Nucleus accumbens (tissue), 56 donors: ENCODE measurements around the gene TECPR1.

Experiments used
- DNase-seq, 56 donors: peaks; one replicate each; lab custom pipeline; 2025; lab: John Stamatoyannopoulos, UW

The TECPR1 gene

DNA sequence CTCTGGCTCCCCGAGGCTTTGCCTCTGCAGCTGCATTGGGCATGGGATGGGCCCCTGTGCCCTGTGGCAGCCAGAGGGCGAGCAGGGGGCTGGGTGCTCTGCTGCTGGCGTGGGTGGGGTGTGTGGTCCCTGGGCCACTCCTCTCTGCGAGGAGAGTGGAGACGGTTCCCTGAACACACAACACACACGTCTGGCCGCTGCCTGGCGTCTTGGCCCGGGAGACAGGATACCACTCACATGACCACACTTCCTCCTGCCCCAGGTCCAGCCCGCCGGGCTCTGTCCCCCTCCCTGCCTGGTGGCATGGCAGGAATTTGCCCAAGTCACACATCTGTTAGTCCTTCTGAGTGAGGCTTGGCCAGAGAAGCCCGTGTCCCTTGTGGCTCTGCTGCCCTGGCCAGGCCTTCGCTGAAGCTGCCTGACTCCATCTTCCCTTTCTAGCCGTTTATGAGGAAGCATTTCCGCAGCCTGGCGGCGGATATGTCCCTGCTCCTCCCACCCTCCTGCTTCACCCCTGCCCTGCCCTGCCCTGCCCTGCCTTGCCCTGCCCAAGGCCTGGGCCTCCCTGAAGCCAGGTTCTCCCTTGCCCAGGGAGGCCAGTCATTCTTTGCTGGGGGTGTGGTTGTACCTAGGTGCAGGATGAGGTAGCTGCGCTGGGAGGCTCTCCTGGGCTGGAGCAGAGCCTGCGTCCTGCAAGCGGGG, 32.5 kb upstream of the TECPR1 start:
- peak in 14 of 56 donors; percentile 9 to 46 (median 22) for DNase-seq

- DNase-seq, result no peak
Observed at GRCh38 chr7:98283887-98284222, 31.8 kb upstream of the TECPR1 start.

DNA sequence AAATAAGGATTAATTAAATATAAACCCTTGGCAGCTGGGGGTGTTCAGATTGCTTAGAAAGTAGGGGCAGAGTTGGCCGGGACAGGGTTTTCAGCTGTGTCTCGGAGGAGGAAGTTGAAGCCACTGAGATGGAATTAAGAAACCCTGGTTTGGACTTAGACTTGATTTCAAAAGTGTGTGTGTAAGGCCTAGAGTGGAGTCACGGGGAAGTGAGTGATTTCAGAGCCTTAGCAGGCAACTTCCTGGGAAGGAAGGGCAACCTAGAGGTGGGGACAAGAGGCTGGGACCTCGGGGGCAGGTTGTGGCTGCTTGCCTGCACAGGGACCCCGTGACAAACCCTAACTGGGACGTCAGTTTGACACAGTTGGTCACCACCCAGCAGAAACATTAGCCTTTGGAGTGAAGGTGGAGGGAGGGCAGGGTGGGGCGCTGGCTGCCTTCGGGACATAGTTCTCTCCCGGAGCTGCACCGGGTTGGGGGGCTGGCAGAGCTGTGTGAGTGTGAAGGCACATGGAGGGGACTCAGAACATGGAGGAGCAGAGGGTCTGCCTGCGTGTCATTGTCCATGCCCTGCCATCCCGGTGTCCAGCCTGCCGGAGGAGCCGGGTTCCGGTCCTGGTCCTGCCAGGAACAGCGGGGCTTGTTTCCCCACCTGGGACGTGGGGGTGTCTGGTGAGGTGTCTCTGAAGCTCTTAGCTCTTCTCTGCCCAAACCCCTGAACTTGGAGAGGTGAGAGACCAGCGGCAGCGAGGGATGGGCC, 31.3 kb upstream of the TECPR1 start:
- peak in 4 of 56 donors; percentile 8 to 15 (median 13) for DNase-seq

DNA sequence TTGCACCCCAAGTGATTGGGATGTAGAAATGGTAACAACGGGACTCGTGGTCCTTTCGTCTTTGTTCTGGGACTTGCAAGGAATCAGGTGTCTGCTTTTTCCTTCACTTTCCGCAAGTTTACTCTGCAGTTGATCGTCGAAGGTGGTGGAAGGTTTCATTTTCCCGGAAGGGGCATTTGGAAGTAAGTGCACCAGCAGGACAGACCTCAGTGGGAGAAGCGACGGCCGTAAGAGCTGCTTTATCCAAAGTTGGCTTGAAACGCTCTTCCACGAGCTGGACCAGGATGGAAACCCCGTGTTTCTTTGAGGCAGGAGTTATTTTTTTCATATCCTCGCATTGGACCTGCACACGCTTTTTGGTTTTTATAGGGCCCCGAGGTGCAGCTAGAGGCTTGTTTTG, 30.7 kb upstream of the TECPR1 start:
- DNase-seq, result peak in 1 of 56 donors; percentile 7

DNA sequence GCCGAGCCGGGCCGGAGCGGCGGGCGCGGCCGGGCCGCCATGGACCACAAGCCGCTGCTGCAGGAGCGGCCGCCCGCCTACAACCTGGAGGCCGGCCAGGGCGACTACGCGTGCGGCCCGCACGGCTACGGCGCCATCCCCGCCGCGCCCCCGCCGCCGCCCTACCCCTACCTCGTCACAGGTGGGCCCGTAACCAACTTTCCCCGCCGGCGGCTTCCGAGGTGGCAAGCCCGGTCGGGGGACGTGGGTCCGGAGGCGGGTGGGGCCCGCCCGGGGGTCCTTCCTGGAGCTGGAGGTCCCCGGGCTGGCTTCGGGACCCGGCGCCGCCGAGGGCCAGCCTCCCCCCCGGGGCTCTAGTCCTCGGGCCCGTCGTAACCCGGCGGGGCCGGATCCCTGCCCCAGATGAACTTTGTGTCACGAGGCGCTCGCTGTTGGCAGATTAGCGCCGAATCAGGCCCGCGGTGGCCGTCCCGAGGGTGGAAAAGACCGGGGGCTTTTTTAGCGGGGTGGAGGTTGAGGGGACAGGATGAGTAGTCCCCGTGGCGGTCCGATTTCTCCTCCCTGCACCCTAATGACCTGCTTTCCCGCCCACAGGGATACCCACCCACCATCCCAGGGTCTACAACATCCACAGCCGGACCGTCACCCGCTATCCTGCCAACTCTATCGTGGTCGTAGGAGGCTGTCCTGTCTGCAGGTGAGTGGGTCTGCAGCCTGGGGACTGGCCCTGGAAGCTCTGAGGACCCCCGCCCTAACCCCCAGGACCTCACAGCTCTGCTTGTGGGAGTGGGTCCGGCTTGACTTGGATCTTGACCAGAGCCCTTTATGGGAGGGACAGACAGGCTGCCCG, 29.9 kb upstream of the TECPR1 start:
- peak in 23 of 56 donors; percentile 21 to 68 (median 49) for DNase-seq

- DNase-seq, result peak; percentile 18 to 93 (median 87)
Observed at GRCh38 chr7:98280791-98281756, 29.0 kb upstream of the TECPR1 start, which contains the start of gene BRI3. Gene BRI3, plus strand, starts transcription at chr7:98281686. Its CDS starts 110 bp downstream, at chr7:98281796.

DNA sequence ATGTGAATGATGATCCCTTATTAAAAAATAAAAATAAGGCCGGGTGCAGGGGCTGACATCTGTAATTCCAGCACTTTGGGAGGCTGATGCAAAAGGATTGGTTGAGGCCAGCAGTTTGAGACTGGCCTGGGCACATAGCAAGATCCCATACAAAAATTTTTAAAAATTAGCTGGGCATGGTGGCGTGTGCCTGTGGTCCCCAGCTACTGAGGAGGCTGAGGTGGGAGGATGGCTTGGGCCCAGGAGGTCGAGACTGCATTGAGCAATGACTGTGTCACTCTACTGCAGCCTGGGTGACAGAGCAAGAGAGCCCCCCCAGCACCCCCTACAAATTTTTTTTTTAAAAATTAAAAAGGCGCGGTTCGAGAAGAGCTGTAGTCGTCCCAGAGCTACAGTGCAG, 28.3 kb upstream of the TECPR1 start:
- no peak for DNase-seq

- no peak for DNase-seq
Observed at GRCh38 chr7:98278936-98279335, 26.9 kb upstream of the TECPR1 start.

GRCh38 chr7:98278408-98278807, 26.4 kb upstream of the TECPR1 start:
- DNase-seq, result no peak

- DNase-seq, result no peak
Observed at GRCh38 chr7:98276241-98276761, 24.3 kb upstream of the TECPR1 start.

DNA sequence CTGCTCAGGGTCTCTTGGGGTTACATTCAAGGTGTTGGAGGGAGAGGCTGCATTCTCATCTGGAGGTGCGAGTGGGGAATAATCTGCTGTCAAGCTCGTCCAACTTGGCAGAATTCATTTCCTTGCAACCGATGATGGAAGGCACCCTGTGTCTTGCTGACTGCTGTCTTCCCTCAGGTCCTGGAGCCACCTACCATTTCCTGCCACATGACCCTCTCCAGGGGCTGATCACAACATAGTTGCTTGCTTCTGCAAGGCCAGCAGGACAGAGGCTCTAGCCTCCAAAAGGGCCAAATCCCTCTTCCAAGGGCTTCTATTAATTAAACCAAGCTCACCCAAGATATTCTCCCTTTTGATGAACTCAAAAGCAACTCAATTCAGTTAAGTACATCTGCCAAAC, 15.3 kb upstream of the TECPR1 start:
- no peak for DNase-seq

- no peak for DNase-seq
Observed at GRCh38 chr7:98266840-98267239, 14.8 kb upstream of the TECPR1 start.

DNA sequence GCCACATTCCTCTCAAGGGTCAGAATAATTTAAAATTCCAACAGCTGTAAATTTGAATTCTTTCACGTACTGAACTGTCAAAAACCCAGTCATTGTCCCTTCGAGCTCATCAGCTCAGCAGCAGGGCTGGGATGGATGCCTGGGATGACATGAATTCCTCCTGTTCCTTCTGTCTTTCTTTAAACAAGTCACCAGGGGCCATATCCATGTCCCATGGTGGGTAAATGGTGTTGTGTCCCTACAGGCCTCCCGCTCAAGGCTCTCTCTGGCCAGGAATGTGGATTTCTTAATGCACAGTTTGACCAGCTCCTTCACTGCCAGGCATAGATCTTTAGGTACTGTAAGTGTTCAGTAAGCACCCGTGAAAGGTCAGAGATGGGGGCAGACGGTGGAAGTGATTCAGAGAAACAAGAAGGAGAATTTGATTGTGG, 13.8 kb upstream of the TECPR1 start:
- DNase-seq, result no peak

DNA sequence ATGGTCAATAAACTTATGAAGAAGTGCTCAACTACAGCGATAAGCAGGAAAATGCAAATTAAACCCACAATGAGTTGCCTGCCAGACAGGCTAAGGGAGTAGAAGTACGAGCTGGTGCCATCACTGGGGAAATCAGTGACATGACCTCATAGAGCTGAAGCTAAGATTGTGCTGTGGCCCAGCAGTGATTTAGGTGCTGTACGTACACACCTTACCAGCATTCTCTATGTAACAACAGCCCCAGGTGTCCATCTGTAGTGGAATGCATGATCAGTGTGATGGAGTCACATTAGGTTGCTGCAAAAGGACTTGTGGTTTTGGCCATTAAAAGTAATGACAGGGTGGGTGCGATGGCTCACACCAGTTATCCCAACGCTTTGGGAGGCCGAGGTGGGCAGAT, 5.7 kb upstream of the TECPR1 start:
- DNase-seq, result no peak

- DNase-seq, result no peak
Observed at GRCh38 chr7:98256431-98256830, 4.4 kb upstream of the TECPR1 start.

- DNase-seq, result no peak
Observed at GRCh38 chr7:98254951-98255610, 3.0 kb upstream of the TECPR1 start.

DNA sequence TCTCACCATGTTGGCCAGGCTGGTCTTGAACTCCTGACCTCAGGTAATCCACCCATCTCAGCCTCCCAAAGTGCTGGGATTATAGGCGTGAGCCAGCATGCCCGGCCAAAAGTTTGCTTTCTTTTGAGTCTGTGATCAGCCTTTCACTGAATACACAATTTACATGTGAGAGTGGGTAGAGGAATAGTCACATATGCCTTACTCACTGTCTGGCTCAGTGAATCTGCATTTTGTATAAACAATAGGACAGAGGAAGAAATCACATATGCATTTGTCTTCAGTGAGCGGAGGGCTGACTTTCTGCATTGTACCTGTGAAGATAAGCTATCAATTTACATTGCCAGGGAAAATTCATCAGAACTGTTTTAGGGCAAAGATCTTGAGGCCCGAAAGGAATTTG, 2.5 kb upstream of the TECPR1 start:
- no peak for DNase-seq

DNA sequence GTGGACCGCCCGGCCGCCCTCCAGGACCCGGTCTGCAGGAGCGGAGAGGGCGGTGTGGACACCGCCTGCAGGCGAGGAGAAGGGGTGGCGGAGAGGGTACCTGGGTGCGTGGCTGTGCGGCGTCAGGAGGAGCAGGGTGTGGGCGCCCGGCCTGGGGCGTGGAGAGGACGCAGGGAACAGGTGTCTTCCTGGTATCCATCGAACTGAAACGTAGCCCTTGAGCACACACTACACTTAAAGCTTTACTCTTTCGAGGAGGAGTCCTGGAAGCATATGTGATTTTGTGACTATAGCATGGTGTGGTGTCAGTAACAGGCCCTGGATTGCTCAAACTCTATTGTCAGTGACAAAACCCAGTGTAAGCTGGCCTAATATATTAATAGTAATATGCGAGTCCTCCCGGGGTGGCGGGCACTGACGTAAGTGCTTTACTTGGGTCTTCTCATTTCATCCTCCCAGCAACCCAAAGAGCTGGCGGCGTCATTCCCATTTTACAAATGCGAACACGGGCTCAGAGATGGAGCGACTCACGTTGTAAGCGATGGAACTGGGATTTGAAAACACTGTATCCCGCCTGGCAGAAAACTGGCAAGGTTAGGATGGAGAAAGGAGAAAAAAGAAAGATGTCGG, 508 bp upstream of the TECPR1 start:
- DNase-seq, result peak in 2 of 56 donors; percentile 1 to 12

DNA sequence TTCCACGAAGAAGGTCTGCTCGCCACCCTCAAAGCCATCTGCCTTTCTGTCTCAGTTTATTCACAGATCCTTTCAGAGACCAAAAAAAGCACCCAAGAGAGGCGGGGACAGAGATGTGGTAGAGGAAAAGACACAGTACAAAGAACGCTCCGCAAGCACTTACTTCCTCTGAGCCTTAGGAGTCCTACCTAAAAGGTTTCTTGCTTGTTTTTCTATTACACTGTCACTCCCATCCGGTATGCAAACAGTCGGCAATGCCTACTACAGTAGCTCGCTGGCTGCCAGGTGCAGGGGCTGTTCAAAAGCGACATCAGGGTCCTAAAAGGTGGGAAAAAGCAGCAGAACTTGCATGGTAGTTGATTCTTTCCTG, 816 bp downstream of the TECPR1 start:
- DNase-seq, result peak in 3 of 56 donors; percentile 6 to 40 (median 14)
